CD4-positive, alpha-beta T cell (primary cell): ENCODE results near the gene PDGFD. TPM values are rescaled to one million over a fixed set of nuclear protein-coding genes. Genes with fewer than 3 reads are reported as not detected.

Experiments used
- ATAC-seq: fragments of 200-7000 bp; cut with Tn5 transposase; one replicate; pipeline ENCODE4 v1.10.0; 2022; ENCODE audit warnings: mild to moderate bottlenecking; ENCODE audit not compliant: poor library complexity
- CTCF ChIA-PET: fragments of 350-600 bp; sonication (Branson Sonifier 250); formaldehyde crosslinking; loops from one replicate; lab custom pipeline; 2021; ENCODE audit warnings: antibody characterized with exemption, inconsistent platforms; lab: Charles Lee
- POLR2A ChIA-PET: fragments of 350-600 bp; sonication (Branson Sonifier 250); formaldehyde crosslinking; loops from one replicate; lab custom pipeline; 2021; ENCODE audit warnings: antibody characterized with exemption, inconsistent platforms; lab: Charles Lee
- DNase-seq, 14 experiments: peaks; one replicate each; pipeline ENCODE4 v3.0.0-alpha.2; 2013 to 2020; ENCODE audit warnings: mixed read lengths in 2 of 14
- H3K27ac ChIP-seq, 2 donors: one replicate each; pipeline versions ENCODE4 v1.5.1 to v1.7.0; 2013; ENCODE audit warnings: low read length in 2 of 2, low read depth in 1 of 2, mild to moderate bottlenecking in 1 of 2
- H3K27me3 ChIP-seq, 2 experiments: 1 replicate in 1 of 2; 2 replicates in 1 of 2; pipeline versions ENCODE4 v1.6.1 to v1.7.0; 2013; ENCODE audit warnings: low read length in 2 of 2, control low read depth in 1 of 2, mild to moderate bottlenecking in 1 of 2, moderate library complexity in 1 of 2; ENCODE audit not compliant: insufficient read depth in 2 of 2, control insufficient read depth in 1 of 2
- H3K36me3 ChIP-seq: one replicate; pipeline ENCODE4 v1.6.1; 2013; ENCODE audit warnings: low read length, control low read depth; ENCODE audit not compliant: insufficient read depth
- H3K4me1 ChIP-seq: one replicate; pipeline ENCODE4 v1.6.1; 2013; ENCODE audit warnings: low read length, control low read depth; ENCODE audit not compliant: insufficient read depth
- H3K4me3 ChIP-seq: one replicate; pipeline ENCODE4 v1.5.1; 2013; ENCODE audit warnings: mild to moderate bottlenecking, low read length, moderate library complexity
- H3K9me3 ChIP-seq, 2 experiments: 1 replicate in 1 of 2; 2 replicates in 1 of 2; pipeline versions ENCODE4 v1.6.1 to v1.7.0; 2013; ENCODE audit warnings: low read length in 2 of 2, mild to moderate bottlenecking in 2 of 2, control low read depth in 1 of 2, moderate library complexity in 1 of 2; ENCODE audit not compliant: control insufficient read depth in 1 of 2, insufficient read depth in 1 of 2
- H3K27ac Mint-ChIP-seq: one replicate; pipeline ENCODE4 v1.8.0; 2020; ENCODE audit warnings: mixed read lengths
- H3K27me3 Mint-ChIP-seq: one replicate; pipeline ENCODE4 v1.8.0; 2021; ENCODE audit warnings: mixed read lengths
- H3K36me3 Mint-ChIP-seq: one replicate; pipeline ENCODE4 v1.8.0; 2021; ENCODE audit warnings: low read depth, mixed read lengths
- H3K4me1 Mint-ChIP-seq: one replicate; pipeline ENCODE4 v1.8.0; 2021; ENCODE audit warnings: low read depth, mixed read lengths
- H3K4me3 Mint-ChIP-seq: one replicate; pipeline ENCODE4 v1.8.0; 2020; ENCODE audit warnings: mild to moderate bottlenecking, mixed read lengths
- H3K9me3 Mint-ChIP-seq: one replicate; pipeline ENCODE4 v1.8.0; 2020; ENCODE audit warnings: mixed read lengths
- intact Hi-C, 2 experiments: fragments of 100-400 bp; cut with DNase I in 1 of 2; cut with micrococcal nuclease in 1 of 2; formaldehyde crosslinking; loops; one replicate each; pipeline versions ENCODE4 v1.15.1 to v1.9.0; 2023 to 2025; cut with DNase I, micrococcal nuclease
- total RNA-seq, 174 experiments: library from RNA in 2 of 174; stranded (reverse) in 2 of 174; gene quantifications; one replicate each; pipeline ENCODE4 v1.2.3 and lab custom pipeline; 2021 to 2026
- TF ChIP-seq, protein P1 (sequence below): fragments of 200-600 bp; IDR thresholded peaks from one replicate; pipeline ENCODE4 v1.8.0; 2022; ENCODE audit warnings: antibody characterized with exemption, mild to moderate bottlenecking

Gene PDGFD
- total RNA-seq, 2 experiments from 2014 or later: not detected

DNA sequence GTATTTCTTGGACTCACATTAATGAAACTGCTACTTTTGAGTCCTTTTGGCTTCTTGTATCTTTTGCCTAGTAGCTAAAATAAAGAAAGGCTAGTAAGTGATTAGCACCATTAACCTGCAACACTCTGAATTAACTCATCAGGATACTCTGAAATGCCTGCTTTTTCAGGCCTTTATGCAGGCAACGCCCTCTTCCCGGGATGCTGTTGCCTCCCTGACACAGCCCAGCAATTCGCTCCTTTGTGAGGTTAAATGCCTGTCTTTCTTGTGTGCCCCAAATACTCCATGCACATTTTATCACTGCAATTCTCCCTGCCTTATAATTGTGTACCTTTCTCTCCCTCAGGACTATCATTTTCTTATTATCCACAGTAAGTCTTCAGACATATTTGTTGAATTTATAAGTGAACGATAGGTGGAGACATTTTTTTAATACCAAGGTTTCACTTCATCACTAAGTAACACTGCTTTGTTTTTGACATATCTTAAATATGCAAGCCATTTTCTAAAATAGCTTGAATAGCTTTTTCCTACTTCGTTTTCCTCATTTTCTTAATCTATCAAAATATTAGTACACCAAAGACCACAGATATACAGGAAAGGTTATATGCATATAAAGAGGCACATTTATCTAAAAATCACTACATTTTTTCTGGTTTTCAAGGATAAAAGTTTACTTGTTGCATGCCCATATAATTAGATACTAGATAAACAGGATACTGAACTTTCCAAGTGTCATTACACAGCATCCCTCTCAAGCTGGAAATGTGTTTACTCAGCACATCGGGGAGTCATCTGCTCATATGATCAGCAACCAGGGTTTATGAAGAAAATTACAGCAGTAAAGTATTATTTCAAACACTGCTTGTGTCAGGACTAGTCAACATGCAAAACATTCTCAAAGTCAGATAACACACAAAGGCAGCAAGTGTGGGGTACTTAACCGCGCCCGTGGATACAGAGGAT is 176.0 kb downstream of the PDGFD start:
- Mint-ChIP-seq H3K27me3 (no peaks in the 10 kb centered on the region), H3K27ac (no peak overlapping the region), H3K9me3 (no peaks in the 10 kb centered on the region), H3K4me3 (no peak overlapping the region), H3K4me1 (no peaks in the 10 kb centered on the region), H3K36me3 (no peaks in the 10 kb centered on the region)
- DNase-seq (no peak), ATAC-seq (no peak)
- TF ChIP-seq, protein P1, sequence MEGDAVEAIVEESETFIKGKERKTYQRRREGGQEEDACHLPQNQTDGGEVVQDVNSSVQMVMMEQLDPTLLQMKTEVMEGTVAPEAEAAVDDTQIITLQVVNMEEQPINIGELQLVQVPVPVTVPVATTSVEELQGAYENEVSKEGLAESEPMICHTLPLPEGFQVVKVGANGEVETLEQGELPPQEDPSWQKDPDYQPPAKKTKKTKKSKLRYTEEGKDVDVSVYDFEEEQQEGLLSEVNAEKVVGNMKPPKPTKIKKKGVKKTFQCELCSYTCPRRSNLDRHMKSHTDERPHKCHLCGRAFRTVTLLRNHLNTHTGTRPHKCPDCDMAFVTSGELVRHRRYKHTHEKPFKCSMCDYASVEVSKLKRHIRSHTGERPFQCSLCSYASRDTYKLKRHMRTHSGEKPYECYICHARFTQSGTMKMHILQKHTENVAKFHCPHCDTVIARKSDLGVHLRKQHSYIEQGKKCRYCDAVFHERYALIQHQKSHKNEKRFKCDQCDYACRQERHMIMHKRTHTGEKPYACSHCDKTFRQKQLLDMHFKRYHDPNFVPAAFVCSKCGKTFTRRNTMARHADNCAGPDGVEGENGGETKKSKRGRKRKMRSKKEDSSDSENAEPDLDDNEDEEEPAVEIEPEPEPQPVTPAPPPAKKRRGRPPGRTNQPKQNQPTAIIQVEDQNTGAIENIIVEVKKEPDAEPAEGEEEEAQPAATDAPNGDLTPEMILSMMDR: no peak
- no peak overlapping the region for H3K4me3 ChIP-seq
- intact Hi-C loops: no loop called here
- no peaks in the 10 kb centered on the region for H3K4me1 ChIP-seq
- ChIA-PET CTCF (no interaction called here), POLR2A (no interaction called here)
- no peaks in the 10 kb centered on the region for H3K9me3 ChIP-seq
- no peaks in the 10 kb centered on the region for H3K36me3 ChIP-seq
- H3K27me3 ChIP-seq: no peaks in the 10 kb centered on the region
- no peak overlapping the region for H3K27ac ChIP-seq

DNA sequence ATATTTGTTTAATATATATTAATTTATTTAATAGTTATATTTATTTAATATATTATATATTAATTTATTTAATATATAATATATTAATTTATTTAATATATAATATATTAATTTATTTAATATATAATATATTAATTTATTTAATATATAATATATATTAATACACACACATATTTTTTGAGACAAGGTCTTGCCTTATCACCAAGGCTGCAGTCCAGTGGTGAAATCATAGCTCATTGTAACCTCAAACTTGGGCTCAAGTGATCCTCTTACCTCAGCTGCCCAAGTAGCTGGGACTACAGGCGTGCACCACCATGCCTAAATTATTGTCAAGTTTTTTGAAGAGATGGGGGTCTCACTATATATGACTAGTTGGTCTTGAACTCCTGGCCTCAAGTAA is 178.9 kb downstream of the PDGFD start:
- no peaks in the 10 kb centered on the region for H3K4me1 Mint-ChIP-seq
- intact Hi-C loops: no loop called here

DNA sequence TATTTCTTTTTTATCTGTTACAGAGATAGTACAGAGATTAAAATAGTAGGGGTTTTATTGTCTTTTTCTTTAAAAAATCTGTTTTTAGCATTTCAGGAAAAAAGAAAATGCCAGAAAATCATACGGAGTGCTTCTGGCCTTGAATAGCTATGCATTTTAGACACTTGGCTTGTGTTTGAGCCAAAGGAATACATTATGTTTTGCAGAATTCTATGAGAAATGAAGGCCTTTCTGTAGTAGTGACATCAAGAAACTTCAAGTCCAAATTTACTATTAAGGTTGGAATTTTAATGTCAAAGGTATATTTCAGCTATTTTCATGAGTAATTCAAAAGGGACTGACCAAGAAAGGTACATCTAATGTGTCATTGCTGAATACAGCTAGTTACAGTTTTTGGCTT is 183.8 kb downstream of the PDGFD start:
- H3K4me1 Mint-ChIP-seq: no peaks in the 10 kb centered on the region
- no peaks in the 10 kb centered on the region for H3K27me3 Mint-ChIP-seq
- Histone ChIP-seq H3K4me1 (no peaks in the 10 kb centered on the region), H3K9me3 (no peaks in the 10 kb centered on the region), H3K4me3 (no peak overlapping the region), H3K27me3 (no peaks in the 10 kb centered on the region), H3K36me3 (no peaks in the 10 kb centered on the region), H3K27ac (no peak overlapping the region)
- ATAC-seq (no peak), DNase-seq (no peak)
- H3K27ac Mint-ChIP-seq: no peak overlapping the region
- TF ChIP-seq, protein P1: no peak
- no peak overlapping the region for H3K4me3 Mint-ChIP-seq
- ChIA-PET CTCF (no interaction called here), POLR2A (no interaction called here)
- H3K36me3 Mint-ChIP-seq: no peaks in the 10 kb centered on the region
- H3K9me3 Mint-ChIP-seq: no peaks in the 10 kb centered on the region
- intact Hi-C loops: no loop called here

More for the DNA sequence above, 178.9 kb downstream of the PDGFD start:
- no peak overlapping the region for H3K27ac Mint-ChIP-seq
- no peaks in the 10 kb centered on the region for H3K27me3 Mint-ChIP-seq
- H3K9me3 Mint-ChIP-seq: no peaks in the 10 kb centered on the region
- TF ChIP-seq, protein P1: no peak
- no peaks in the 10 kb centered on the region for H3K36me3 Mint-ChIP-seq
- H3K4me3 ChIP-seq: no peak overlapping the region
- no peak overlapping the region for H3K27ac ChIP-seq
- DNase-seq (no peak), ATAC-seq (no peak)
- H3K4me1 ChIP-seq: no peaks in the 10 kb centered on the region
- ChIA-PET POLR2A (no interaction called here), CTCF (no interaction called here)
- no peaks in the 10 kb centered on the region for H3K36me3 ChIP-seq
- H3K27me3 ChIP-seq: no peaks in the 10 kb centered on the region
- no peak overlapping the region for H3K4me3 Mint-ChIP-seq
- no peaks in the 10 kb centered on the region for H3K9me3 ChIP-seq
